Stimulated activated CD8-positive, alpha-beta memory T cell treated with anti-CD3 and anti-CD28 coated beads, Interleukin-15, amount 100 ng/mL, for 4 hours (primary cell): ENCODE measurements around the gene RBMS1.
A peak's percentile ranks its signal among the peaks of the same experiment; 100 is the strongest.
"Not testable (repeated sequence)": the region's sequence is repeated elsewhere in the genome, so short reads cannot be mapped to it uniquely, and the experiment has no call there.

Source experiments
- DNase-seq, 2 donors: peaks; one replicate each; pipeline ENCODE4 v3.0.0-alpha.2; 2020; ENCODE audit warnings: low read depth in 2 of 2

The RBMS1 gene

DNA sequence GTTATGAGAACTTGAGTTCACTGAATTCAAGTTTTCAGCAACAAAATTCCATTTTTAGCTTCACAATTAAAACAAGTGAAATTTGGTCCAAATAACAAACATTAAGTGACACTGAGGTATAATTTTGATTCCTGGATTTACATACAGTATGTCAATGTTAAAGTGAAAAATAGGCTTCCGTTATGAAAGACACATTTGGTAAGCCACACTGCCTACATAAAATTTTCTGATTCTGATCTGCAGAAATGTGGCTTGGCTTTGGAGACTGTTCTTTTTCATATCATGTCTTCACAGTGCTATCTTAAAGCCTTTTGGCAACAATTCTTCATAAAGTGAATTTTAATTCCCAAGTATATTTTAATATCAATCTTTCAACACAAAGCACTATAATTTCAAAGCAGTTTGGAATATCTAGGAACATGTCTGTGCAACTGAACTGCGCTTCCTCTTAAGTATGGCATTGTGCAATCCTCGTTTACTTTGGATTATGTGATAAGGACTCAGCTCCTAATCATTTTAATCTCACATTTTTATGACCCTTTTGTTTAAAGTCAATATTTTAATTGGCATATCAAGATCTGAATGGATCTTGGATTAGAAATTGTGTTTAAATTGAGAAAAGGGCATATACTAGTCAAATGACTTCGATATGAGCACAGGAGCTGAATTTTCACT, 60.0 kb downstream of the RBMS1 start:
- DNase-seq = no peak

DNA sequence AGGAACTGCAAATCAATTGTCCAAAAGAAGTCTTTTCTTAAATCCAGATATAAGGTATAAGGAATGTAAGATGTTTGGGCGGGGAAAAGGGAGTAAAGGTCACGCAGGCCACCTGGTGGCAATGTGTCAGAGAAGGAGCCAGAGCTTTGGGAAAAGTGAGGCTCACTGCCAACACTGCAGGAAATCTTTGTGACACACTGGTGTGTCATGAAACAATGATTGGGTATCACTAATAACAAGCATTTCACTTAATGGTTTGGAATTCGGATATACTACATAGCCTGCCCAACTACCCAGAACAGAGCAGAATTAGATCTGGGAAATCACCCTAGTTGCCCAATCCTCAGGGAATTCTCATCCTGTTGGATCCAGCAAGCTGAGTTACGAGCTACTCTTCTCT, 61.0 kb downstream of the RBMS1 start:
- no peak for DNase-seq

DNA sequence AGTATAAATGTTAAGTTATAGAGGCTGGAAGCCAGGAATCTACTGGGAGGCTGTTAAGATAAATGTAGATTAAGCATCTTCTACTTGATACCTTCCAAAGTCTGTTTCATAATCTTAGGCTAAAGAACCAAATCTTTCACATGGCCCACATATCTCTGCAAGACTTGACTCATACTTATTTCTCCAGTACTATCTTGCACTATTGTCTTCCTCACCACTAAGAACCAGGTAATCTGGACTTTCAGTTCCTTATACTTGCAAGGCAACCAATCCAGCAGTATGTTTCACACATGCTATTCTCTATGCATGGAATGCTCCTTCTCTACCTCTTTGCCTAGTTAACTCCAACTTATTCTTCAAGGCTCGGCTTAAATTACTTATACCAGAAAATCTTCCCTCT, 62.2 kb downstream of the RBMS1 start:
- DNase-seq = no peak

DNA sequence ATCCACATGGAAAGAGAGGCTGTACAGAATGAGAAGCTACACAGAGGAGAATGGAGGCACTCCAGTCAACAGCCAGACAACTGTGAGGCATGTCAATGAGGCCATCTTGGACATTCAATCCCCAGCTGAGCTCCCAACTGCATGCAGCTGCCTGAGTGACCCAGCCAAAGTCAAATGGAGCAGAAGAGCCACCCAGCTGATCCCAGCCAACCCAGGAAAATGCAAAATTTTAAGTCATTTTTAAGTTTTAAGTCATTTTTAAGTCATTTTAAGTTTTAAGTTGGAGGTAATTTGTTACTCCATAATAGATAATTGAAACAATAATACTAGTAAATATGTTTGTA, 63.6 kb downstream of the RBMS1 start:
- DNase-seq = no peak

DNA sequence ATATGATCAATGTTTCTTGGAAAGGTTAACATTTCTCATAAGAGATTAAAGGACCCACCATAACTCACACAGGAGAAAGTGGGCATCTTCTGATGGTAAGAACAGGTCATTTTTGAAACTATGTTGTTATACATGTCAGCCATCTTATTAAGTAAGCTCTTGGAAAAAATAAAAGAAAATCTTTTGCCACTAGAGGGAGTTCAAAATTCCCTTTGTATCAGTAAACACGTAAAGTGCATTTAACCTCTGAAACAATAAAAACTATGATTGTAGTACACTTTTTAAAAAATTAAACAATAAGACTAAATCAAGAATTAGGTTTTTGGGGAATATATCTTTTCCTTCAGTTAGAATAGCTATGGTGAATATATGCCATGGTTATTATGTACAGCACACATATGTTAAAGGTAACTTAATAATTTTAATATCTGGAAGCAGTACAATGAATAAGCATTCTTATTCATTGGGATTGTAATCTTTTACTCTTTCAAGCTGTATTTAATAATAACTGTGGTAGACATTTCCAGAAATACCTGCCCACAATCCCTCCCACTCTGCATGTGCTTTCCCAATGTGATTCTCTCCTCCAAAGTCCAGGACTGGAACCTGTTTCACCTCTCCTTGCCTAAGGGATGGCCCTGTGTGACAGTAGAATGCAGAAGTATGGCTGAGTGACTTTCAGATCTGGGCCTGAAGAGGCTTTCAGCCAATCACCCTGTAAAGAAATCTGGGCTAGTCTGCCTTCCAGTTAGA, 64.2 kb downstream of the RBMS1 start:
- no peak for DNase-seq

DNA sequence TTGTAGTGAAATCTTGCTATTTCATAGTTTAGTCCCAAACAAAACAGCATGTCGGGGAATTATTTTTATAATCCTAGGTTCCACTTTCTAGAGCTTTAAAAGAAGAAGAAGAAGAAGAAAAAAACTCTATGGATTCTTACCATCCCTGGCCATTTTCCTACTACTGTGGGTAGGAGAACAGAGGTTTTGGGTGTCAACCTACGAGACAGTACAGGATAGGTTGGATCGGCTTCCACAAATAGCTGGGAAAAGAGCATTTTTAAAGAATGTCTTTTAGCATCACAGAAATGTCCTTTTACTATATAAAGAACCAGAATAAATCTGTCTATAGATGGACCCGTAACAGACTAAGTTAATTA, 65.2 kb downstream of the RBMS1 start:
- no peak for DNase-seq

DNA sequence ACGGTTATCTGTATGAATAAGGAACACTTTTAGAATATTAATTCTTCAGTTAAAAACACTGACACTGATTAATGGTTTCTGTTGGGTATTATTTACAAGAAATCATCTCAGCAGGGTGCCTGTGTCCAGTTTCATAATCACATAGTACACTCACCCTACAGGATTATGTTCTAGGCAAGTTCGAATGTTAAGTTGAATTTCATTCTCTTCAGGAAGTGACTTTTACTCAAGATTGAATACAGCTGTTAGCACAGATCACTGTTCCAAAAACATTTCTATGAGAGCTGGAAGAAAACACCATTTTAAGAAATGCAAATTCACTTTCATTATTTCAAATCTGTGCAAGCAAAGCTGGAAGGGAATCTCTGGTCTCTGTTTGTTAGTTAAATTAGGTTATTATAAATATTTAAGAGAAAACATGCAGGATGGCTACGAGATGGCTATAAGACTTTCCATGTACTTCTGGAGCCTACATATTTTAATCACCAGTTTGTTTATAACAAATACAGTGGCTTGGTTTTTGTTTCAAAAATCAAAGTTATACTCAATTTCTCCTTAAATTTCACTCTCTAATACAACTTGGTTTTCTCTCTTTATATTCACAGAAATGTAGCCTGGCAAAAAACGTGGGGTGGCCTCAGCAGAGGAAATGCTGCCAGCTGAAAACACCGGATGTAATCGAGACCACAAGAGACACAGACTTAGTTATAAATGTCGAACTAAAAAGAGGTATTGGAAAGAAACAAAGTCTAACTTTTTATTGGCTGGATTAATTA, 65.8 kb downstream of the RBMS1 start:
- DNase-seq = peak; percentile 12 to 42

DNA sequence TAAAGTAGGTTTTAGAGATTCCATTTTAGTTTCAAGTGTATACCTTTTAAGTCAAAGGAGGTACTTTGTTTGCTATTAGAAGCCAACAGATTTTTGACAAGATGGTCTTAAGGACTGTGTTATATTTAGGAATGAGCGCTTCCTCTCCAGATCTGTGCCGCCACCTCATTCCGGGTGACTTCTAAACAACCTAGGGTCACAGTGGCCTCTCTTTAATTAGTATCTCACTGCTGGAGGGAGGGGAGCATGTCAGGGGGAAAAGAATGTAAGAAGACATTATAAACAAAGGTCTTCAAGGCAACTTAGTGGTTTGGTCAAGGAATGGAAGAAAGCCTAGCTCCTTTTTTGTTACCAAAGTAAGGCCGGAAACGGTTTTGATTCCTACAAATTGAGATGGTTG, 67.0 kb downstream of the RBMS1 start:
- DNase-seq = no peak

DNA sequence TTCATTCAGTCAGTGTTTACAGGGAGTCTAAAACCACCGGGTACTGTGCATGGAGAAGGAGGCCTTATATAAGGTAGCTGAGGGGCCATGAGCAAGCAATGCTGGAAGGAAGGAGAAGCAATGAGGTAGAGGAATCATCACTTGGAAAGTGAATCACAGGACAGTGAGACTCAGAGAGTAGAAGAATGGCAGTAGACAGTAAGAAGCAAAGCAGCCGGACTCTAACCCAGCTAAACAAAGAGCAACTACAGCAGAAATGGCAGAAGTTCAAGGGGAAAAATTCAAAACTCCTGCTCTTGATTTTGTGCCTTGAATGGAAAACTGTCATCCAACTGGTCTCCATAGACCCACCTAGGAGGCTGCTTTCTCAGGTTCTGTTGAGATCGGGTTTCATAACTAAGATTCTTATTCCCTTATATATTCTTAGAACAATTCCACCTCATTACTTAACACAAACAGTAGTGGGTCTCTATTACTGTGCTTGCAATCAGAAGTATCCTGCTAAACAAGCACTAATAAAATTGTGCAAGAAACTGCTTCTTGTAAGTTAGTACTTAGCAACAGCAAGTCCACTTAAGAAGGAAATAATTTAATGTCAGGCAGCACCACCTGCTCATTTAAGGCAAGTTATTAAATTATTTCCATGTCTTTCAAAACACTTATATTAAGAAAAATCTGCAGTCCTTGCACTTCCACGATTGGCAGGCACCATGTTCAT, 68.0 kb downstream of the RBMS1 start:
- no peak for DNase-seq

DNA sequence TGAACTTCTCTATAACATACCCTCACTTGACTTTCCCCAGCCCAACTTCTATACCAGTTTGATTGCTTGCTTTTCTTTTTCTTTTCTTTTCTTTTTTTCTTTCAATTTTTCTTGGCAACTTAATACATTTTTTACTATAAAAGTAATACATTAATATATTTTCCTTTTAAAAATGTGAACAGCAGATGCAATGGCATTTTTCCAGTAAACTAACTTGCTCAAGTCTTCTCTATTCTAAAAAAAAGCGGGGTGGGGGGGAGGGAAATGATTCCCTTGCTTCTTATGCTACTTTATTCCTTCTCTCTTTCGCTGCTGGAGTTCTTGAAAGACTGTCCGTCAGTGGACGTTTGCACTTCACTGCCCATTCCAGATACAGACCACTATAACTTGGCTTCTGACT, 70.5 kb downstream of the RBMS1 start:
- no peak for DNase-seq

DNA sequence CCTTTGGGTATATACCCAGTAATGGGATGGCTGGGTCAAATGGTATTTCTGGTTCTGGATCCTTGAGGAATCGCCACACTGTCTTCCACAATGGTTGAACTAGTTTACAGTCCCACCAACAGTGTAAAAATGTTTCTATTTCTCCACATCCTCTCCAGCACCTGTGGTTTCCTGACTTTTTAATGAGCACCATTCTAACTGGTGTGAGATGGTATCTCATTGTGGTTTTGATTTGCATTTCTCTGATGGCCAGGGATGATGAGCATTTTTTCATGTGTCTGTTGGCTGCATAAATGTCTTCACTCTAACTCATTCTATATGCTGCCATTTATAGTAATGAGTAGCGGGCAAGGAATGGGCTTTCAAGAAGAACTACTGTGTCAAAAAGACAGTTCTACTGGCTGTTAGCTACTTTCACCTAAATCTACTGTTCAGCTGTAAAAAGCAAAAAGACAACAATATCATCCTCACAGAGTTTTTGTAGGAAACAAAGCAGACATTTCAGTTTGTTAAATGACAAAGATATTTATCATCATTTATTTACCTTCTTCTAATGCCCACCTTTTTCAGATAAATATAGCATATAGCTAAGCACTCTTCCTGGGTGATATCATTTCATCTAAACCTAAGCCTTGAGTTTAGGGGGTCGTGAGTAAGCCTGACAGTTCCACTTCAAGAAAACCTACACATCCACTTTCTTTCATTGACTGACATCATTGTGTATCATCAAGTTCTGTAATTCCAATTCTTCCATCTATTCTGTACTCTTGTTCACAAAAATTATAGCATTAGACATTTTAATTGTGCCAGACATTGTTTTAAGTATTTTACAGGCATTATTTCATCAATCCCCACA, 71.7 kb downstream of the RBMS1 start:
- DNase-seq = not testable (repeated sequence)

DNA sequence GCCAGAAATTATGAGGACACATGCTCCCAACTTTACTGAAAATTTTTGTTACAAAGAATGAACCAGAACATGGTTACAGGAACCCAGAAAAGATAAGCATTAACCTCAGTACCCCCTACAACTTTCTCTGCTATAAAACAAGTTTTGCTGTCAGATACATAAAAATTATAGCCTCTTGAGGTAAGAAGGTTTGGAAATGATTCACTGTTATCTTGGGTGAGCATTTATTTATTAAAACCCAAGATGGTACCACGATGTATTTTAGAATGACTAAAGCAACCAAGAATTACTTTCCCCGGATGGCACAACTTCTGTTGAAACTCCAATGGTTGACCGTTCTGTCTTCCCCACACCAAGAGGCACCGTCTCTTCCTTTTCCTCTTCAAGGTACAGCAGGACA, 72.9 kb downstream of the RBMS1 start:
- no peak for DNase-seq

DNA sequence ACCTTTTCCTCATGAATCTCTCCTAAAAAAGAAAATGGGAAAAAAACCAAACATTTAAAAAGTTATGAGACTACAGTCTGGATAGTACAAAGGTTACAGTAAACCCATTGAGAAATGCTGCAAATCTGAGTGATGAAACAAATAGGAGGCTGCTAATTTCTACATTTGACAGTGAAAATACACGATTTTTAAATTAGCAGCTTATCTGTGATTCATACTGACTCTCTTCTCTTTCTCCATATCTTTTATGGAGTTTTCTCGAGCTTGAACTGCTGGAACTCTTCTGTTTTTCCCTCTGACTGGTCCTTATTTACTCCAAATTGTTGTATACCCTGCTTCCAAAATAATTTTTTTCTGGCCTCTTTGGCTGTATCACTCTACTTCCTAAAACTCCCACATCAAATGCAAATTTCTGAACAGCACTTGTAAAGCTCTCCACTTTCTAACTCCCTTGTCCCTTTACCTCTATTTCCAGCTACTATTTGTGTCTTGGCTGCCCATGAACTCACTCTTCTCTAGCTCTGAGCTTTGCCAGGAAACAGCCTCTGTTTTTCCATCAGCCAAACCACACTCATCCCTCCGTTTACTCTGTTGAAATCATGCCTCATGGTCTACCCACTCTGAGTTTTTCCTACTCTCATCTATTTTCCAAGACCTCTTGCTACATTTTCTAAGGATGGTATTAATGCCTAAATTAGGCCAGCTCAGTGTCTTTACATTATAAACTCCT, 73.7 kb downstream of the RBMS1 start:
- DNase-seq = no peak

DNA sequence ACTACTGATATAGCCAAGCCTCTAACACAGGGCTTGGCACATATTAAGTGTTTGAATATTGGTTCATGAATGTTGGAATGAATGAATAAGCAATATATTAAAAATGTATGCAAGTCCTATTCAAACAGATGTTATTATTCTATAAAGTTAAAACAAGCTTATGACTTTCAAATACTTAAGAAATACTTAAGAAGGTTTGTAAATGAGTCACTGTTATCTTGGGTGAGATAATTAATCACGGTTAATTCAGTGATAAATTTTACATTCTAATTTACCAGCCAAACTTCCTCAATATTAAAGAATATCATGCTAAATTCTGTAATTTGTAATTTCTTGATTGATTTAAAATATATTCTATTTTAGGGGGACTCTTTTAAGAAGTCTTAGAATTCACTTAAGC, 74.8 kb downstream of the RBMS1 start:
- no peak for DNase-seq

DNA sequence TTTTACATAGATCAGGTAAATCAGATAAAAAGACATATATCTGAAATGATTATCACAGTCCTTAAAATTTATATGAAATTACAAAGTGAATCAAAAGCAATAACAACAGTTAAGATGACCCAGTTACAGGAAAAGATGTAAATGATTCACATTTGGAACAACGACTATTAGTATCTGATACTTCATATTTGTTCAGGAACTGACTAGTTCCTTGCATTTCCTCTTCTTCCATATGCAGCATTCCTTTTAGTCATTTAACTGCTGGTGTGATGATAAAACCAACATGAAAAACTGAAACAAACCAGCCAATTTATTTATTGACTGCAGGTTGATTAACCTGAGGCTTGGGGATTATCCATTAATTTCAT, 75.2 kb downstream of the RBMS1 start:
- DNase-seq = no peak

DNA sequence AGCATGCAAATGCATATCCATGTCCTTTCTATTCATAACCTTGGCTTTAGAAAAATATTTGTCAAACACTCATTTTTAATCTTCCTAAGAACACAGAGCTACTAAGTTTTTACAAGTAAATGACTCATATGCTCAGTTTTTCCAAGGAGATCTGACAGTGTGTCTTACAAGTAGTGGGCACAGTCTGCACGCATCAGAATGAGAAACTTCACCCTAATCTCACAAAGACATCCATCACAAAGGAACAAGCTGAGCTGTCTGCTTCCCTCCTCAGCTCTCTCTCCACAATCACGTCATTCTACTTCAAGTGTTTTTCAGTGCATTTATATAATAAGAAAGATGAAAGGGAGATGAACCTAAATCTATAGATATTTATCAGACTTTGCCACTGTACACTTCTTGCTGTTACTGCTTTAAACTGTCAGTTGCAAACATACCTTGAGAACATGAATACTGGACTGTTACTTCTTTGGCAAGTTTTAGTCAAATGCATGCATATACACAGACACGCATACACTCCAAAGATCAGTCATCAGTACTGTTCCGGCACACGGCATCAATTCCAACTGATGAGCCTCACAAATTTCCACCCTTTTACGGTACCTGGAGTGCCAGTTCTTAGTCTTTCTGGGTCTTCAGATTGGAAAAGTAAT, 75.7 kb downstream of the RBMS1 start:
- DNase-seq = no peak

DNA sequence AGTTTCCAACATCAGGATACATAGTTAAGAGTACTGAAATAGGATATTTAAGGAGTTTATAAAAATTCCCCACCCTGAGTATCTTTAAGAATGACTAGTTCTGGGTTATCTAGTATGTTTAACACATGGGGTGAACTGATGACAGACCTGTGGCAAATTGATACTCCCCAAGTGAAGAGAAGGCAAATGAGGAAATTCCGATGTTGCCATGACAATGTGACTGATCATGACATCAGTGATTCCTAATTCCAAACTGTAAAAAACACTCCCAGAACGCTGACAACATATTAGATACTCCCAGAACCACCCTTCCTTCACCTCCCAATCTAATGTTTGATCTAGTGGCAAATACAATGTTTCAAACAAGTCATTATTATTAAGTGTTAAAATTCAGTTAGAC, 77.6 kb downstream of the RBMS1 start:
- DNase-seq = no peak

DNA sequence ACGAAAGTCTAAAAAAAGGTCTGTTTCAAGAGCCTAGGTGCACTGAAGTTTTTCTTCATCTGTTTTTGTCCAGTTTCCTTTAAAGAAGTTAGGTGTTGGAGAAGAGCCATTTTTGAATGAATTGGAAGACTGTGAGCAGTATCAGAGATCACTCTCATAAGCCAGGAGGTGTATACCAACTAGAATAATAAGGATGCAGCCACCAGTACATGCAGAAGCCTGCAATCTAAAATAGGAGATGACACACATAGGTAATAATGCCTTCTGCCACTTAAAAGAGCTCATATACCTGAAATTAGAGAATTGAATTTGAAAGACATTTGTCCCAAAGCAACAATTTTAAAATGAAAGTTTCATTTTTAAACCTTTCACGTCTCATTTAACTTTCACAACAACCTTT, 81.7 kb downstream of the RBMS1 start:
- no peak for DNase-seq

DNA sequence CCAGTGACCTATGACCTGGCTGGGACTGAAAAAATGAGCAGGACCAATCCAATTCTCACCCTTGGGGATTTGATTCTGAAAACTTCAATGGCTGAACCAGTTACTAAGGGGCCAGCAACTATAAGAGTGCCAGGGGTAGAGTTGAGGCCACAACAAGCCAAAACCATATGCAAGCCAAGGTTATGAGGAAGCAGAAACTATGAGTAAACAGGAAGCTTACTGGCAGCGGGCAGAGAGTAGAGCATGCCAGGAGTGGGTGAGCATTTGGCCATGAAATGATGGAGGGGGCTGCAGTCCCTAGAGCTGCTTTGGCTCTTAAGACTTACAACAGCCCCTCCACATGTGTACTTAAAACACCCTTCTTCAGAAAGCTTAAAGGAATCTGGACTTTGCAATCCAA, 82.4 kb downstream of the RBMS1 start:
- DNase-seq = peak in 1 of 2 donors; percentile 17

DNA sequence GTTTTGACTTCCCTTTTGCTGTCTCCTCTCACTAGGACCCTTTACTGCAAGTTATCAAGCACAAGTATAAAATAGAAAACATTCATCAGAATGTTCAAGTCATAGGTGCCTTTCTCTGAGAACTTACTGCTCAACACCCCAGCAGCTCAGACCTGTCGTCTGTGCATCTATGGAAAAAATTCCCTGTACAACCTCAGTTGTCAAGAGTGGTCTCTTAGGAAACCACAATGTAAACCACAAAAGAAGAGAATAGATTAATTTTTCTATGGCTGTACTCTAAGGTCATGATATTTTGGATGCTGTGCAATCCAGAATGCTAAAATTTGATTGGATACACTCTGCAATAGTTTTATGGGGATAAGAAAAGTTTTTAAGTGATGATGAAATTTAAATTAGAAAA, 84.1 kb downstream of the RBMS1 start:
- DNase-seq = no peak

DNA sequence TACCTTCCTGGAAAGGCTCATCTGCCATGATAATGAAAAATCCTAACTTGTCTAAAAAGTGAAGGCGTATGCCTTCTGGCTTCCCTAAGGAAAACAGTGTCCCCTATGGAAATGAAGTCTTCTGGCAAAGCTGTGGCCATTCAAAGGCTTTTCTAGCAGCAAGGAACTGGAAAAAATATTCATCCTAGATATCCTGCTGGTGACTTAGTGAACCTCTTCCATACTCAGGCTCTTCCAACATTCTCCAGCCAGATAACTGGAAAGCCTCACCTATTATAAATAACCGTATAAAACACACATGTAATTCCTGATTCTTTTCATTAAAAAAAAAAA, 84.7 kb downstream of the RBMS1 start:
- DNase-seq = no peak
